ENCODE measurements around the gene HES6. TPM values are rescaled to one million over a fixed set of nuclear protein-coding genes. Genes with fewer than 3 reads are reported as not detected.

The HES6 gene
- total and polyA plus RNA-seq, 2 of the 8 experiments (the other 6 are each of a cell fraction or from before 2014, with no cell fraction given): 32.6 to 36.3 TPM

- ChIA-PET POLR2A (ENCODE audit: partially characterized antibody) (interaction anchor here (1.1 to 2.4 kb wide), 3 partner anchors 8 to 11 kb away, joined by 3 to 11 read pairs (median 7); partner anchors contain the start of gene PER2), CTCF (ENCODE audit: partially characterized antibody) (interaction anchor here (1.0 to 18.9 kb wide), 10 partner anchors 9 to 145 kb away, joined by 3 to 298 read pairs (median 4); partner anchors contain the start of gene PER2)
- Histone ChIP-seq H2BK15ac (ENCODE audit: low read length) (no peak overlapping the region), H4K91ac (replicated peaks; ENCODE audit: insufficient read length, low read length) (no peak overlapping the region), H3K4me3 (ENCODE audit: extremely low read depth in 1 of 4, insufficient read depth in 2 of 4, low read depth in 3 of 4, low read length in 4 of 4) (no peak overlapping the region), H3K79me1 (ENCODE audit: low read depth, low read length) (peaks cover 2% of the 10 kb centered on the region), H2AFZ (ENCODE audit: low read length) (no peak overlapping the region), H3K36me3 (ENCODE audit: control insufficient read depth in 2 of 4, insufficient read depth in 4 of 4, low read length in 3 of 4) (peaks cover 0 to 3% (median 0%) of the 10 kb centered on the region in 4 experiments; a peak in 1 of 8 replicates), H3K27me3 (replicated peaks in 1 of 4; ENCODE audit: control insufficient read depth in 3 of 4, extremely low read depth in 1 of 4, insufficient read depth in 3 of 4, low read length in 3 of 4) (no peaks in the 10 kb centered on the region), H4K5ac (ENCODE audit: insufficient read length, low read depth, low read length) (no peak overlapping the region), H3K9ac (replicated peaks in 1 of 4; ENCODE audit: extremely low read depth in 1 of 4, low read depth in 3 of 4, low read length in 3 of 4) (no peak overlapping the region), H3K27ac (ENCODE audit: low read depth, low read length) (no peak overlapping the region), H3K56ac (replicated peaks; ENCODE audit: insufficient read length, low read depth, low read length) (no peak overlapping the region), H3K79me2 (ENCODE audit: control insufficient read depth in 1 of 2, insufficient read depth in 2 of 2, low read length in 2 of 2) (0 out of 4 replicates have a peak, but pooled peaks cover 0 to 2% of the 10 kb centered on the region in 2 experiments), H3K4me2 (ENCODE audit: insufficient read depth in 1 of 2, low read depth in 2 of 2, low read length in 2 of 2) (no peak overlapping the region), H3K18ac (ENCODE audit: extremely low read depth, low read length) (no peak overlapping the region), H2BK120ac (replicated peaks; ENCODE audit: low read depth, low read length) (no peak overlapping the region), H2BK20ac (ENCODE audit: low read length) (no peak overlapping the region), H4K8ac (ENCODE audit: extremely low read depth, insufficient read depth, low read length) (no peak overlapping the region; the same call in 1 of the 2 replicates), H4K20me1 (replicated peaks in 1 of 2; ENCODE audit: control insufficient read depth in 1 of 2, insufficient read depth in 2 of 2, low read length in 2 of 2) (no peaks in the 10 kb centered on the region), H3K9me3 (ENCODE audit: insufficient read depth in 2 of 2, low read depth in 1 of 2, low read length in 1 of 2) (no peaks in the 10 kb centered on the region), H3K4ac (replicated peaks; ENCODE audit: insufficient read length, low read depth, low read length) (no peak overlapping the region), H2AK5ac (ENCODE audit: low read depth, low read length) (no peak overlapping the region), H3K4me1 (replicated peaks in 1 of 4; ENCODE audit: control insufficient read depth in 3 of 4, insufficient read depth in 4 of 4, low read length in 3 of 4) (peaks cover 0 to 2% (median 0%) of the 10 kb centered on the region in 4 experiments; a peak in 1 of 7 replicates), H2BK5ac (ENCODE audit: low read depth, low read length) (no peak overlapping the region), H2BK12ac (ENCODE audit: low read depth, low read length) (no peak overlapping the region), H3K23ac (ENCODE audit: insufficient read length) (no peak overlapping the region), H3K14ac (ENCODE audit: insufficient read length) (no peak overlapping the region), H3K23me2 (ENCODE audit: low read depth, low read length) (no peaks in the 10 kb centered on the region)
- FAIRE-seq: no peak
- 94% methylated on average over 6 of the region's 6 CpGs; no CpG with 5 or more reads in 1 of the 2 experiments for WGBS, 2 experiments (ENCODE audit: extremely low coverage in 1 of 2, insufficient coverage in 1 of 2, insufficient read length in 1 of 2, insufficient replicate concordance in 2 of 2, low coverage in 1 of 2, low lambda C conversion rate in 2 of 2, missing lambda C conversion rate in 1 of 2)
- no peak for DNase-seq (ENCODE audit: low read depth in 1 of 2, low spot score in 2 of 2)
- TF ChIP-seq EZH2 (IDR thresholded peaks at IDR 0.05; ENCODE audit: low read depth, low read length, severe bottlenecking): no peak
- no peak for TF ChIP-seq RFX5 (IDR thresholded peaks at IDR 0.05; ENCODE audit: borderline replicate concordance, low read depth, low read length)
- TF ChIP-seq YY1 (IDR thresholded peaks at IDR 0.05; ENCODE audit: low read depth, low read length): no peak
- no peak for TF ChIP-seq ASH2L (IDR thresholded peaks at IDR 0.05; ENCODE audit: low read length)
- no peak for TF ChIP-seq RBBP5 (IDR thresholded peaks at IDR 0.05; ENCODE audit: borderline replicate concordance, low read depth, low read length)
- no peak for TF ChIP-seq POLR2AphosphoS5 (IDR thresholded peaks at IDR 0.05; ENCODE audit: low read depth, low read length)
- TF ChIP-seq HDAC2 (IDR thresholded peaks at IDR 0.05; ENCODE audit: borderline replicate concordance in 1 of 2, low read depth in 2 of 2, low read length in 2 of 2): no peak
- TF ChIP-seq ATF2 (IDR thresholded peaks at IDR 0.05; ENCODE audit: low read length): no peak
- no peak for TF ChIP-seq KDM1A (IDR thresholded peaks at IDR 0.05; ENCODE audit: borderline replicate concordance, low read length)
- no peak for TF ChIP-seq HDAC6 (IDR thresholded peaks at IDR 0.05; ENCODE audit: low read depth, low read length)
- TF ChIP-seq EGR1 (IDR thresholded peaks at IDR 0.05; ENCODE audit: borderline replicate concordance, low read depth, low read length): no peak
- no peak for TF ChIP-seq SAP30 (IDR thresholded peaks at IDR 0.05; ENCODE audit: insufficient read depth, insufficient replicate concordance, low read length)
Measured at GRCh38 chr2:238279324-238279682, 39.5 kb upstream of the HES6 start.
